ENCODE results near the gene ZNF500. TPM values are rescaled to one million over a fixed set of nuclear protein-coding genes. Genes with fewer than 3 reads are reported as not detected.

ZNF500 gene
- total RNA-seq, 4 donors from 2014 or later: 8.9 to 18.6 (median 10.9) TPM

GRCh38 chr16:4780235-4780634 is 13.3 kb upstream of the ZNF500 start:
- DNase-seq (ENCODE audit: low spot score) (no peak), ATAC-seq (ENCODE audit: low FRiP score) (no peak)
- no peak for TF ChIP-seq CTCF (IDR thresholded peaks at IDR 0.05)

- TF ChIP-seq CTCF (IDR thresholded peaks at IDR 0.05): no peak
- DNase-seq (ENCODE audit: low spot score) (no peak), ATAC-seq (ENCODE audit: low FRiP score) (no peak)
Observed at GRCh38 chr16:4778050-4778392, 11.1 kb upstream of the ZNF500 start.

- DNase-seq (ENCODE audit: low spot score) (no peak), ATAC-seq (ENCODE audit: low FRiP score) (no peak)
- TF ChIP-seq CTCF (IDR thresholded peaks at IDR 0.05): no peak
Observed at GRCh38 chr16:4777339-4778049, 10.5 kb upstream of the ZNF500 start.

GRCh38 chr16:4776141-4776705 is 9.3 kb upstream of the ZNF500 start:
- DNase-seq (ENCODE audit: low spot score) (no peak), ATAC-seq (ENCODE audit: low FRiP score) (no peak)
- no peak for TF ChIP-seq CTCF (IDR thresholded peaks at IDR 0.05)

GRCh38 chr16:4775005-4775404 is 8.0 kb upstream of the ZNF500 start:
- ATAC-seq (ENCODE audit: low FRiP score) (no peak), DNase-seq (ENCODE audit: low spot score) (no peak)
- no peak for TF ChIP-seq CTCF (IDR thresholded peaks at IDR 0.05)

- no peak for TF ChIP-seq CTCF (IDR thresholded peaks at IDR 0.05)
- ATAC-seq (ENCODE audit: low FRiP score) (no peak), DNase-seq (ENCODE audit: low spot score) (no peak)
Observed at GRCh38 chr16:4772351-4772750, 5.4 kb upstream of the ZNF500 start.

- ATAC-seq (ENCODE audit: low FRiP score): no peak
- no peak for TF ChIP-seq CTCF (IDR thresholded peaks at IDR 0.05)
- no peak for DNase-seq (ENCODE audit: low spot score)
Observed at GRCh38 chr16:4771646-4772045, 4.7 kb upstream of the ZNF500 start.
